Subcutaneous abdominal adipose tissue (tissue), 5 donors: ENCODE data around the gene PDE3A.
"Not testable (repeated sequence)": the region's sequence is repeated elsewhere in the genome, so short reads cannot be mapped to it uniquely, and the experiment has no call there.

Experiments
- H3K27ac ChIP-seq: one replicate; pipeline ENCODE4 v1.7.0; 2013; ENCODE audit warnings: low read depth, mild to moderate bottlenecking, inconsistent platforms, low read length, moderate library complexity
- H3K27me3 ChIP-seq, 5 donors: one replicate each; pipeline ENCODE4 v1.7.0; 2013; ENCODE audit warnings: low read length in 5 of 5, inconsistent platforms in 1 of 5; ENCODE audit not compliant: control insufficient read depth in 5 of 5, insufficient read depth in 4 of 5
- H3K36me3 ChIP-seq, 5 donors: one replicate each; pipeline ENCODE4 v1.7.0; 2013; ENCODE audit warnings: low read length in 5 of 5; ENCODE audit not compliant: control insufficient read depth in 5 of 5, insufficient read depth in 5 of 5
- H3K4me1 ChIP-seq, 5 donors: one replicate each; pipeline ENCODE4 v1.7.0; 2013; ENCODE audit warnings: low read length in 5 of 5, mild to moderate bottlenecking in 3 of 5, moderate library complexity in 1 of 5; ENCODE audit not compliant: control insufficient read depth in 5 of 5, insufficient read depth in 5 of 5
- H3K4me3 ChIP-seq, 5 donors: one replicate each; pipeline ENCODE4 v1.7.0; 2013; ENCODE audit warnings: low read length in 5 of 5, low read depth in 1 of 5
- H3K9ac ChIP-seq, 5 donors: one replicate each; pipeline ENCODE4 v1.7.0; 2013; ENCODE audit warnings: low read length in 5 of 5, mild to moderate bottlenecking in 4 of 5, moderate library complexity in 3 of 5
- H3K9me3 ChIP-seq, 5 donors: one replicate each; pipeline ENCODE4 v1.7.0; 2013; ENCODE audit warnings: low read length in 5 of 5; ENCODE audit not compliant: control insufficient read depth in 5 of 5
- donor health status: healthy.
- donor health status: healthy.
- donor health status: healthy.
- donor health status: healthy.
- donor health status: healthy.

The PDE3A gene

GRCh38 chr12:20548611-20549010 is 180.3 kb downstream of the PDE3A start:
- H3K9ac ChIP-seq = no peak overlapping the region
- no peak overlapping the region for H3K27ac ChIP-seq
- no peak overlapping the region for H3K4me3 ChIP-seq
- peaks cover 0 to 18% (median 3%) of the 10 kb centered on the region in 5 donors for H3K4me1 ChIP-seq
- no peaks in the 10 kb centered on the region for H3K36me3 ChIP-seq
- no peaks in the 10 kb centered on the region for H3K9me3 ChIP-seq
- H3K27me3 ChIP-seq = no peaks in the 10 kb centered on the region

- peaks cover 0 to 18% (median 3%) of the 10 kb centered on the region in 5 donors for H3K4me1 ChIP-seq
- H3K36me3 ChIP-seq = no peaks in the 10 kb centered on the region
- no peak overlapping the region for H3K9ac ChIP-seq
- H3K4me3 ChIP-seq = no peak overlapping the region
- H3K9me3 ChIP-seq = no peaks in the 10 kb centered on the region
- H3K27ac ChIP-seq = no peak overlapping the region
- no peaks in the 10 kb centered on the region for H3K27me3 ChIP-seq
Observed at GRCh38 chr12:20549108-20549719, 180.9 kb downstream of the PDE3A start.

GRCh38 chr12:20551742-20552442 is 183.6 kb downstream of the PDE3A start:
- peaks cover 0 to 18% (median 3%) of the 10 kb centered on the region in 5 donors for H3K4me1 ChIP-seq
- not testable (repeated sequence) for H3K27me3 ChIP-seq, H3K9me3 ChIP-seq, H3K4me3 ChIP-seq, H3K9ac ChIP-seq, H3K36me3 ChIP-seq, H3K27ac ChIP-seq

- not testable (repeated sequence) for H3K27ac ChIP-seq, H3K27me3 ChIP-seq, H3K9ac ChIP-seq, H3K4me3 ChIP-seq, H3K9me3 ChIP-seq, H3K36me3 ChIP-seq
- peaks cover 0 to 17% (median 3%) of the 10 kb centered on the region in 5 donors for H3K4me1 ChIP-seq
Observed at GRCh38 chr12:20552586-20552985, 184.2 kb downstream of the PDE3A start.

GRCh38 chr12:20555015-20555414 is 186.7 kb downstream of the PDE3A start:
- Histone ChIP-seq H3K36me3 (no peaks in the 10 kb centered on the region), H3K9me3 (no peaks in the 10 kb centered on the region), H3K9ac (no peak overlapping the region), H3K4me1 (peaks cover 0 to 2% (median 0%) of the 10 kb centered on the region in 5 donors), H3K4me3 (no peak overlapping the region), H3K27me3 (no peaks in the 10 kb centered on the region), H3K27ac (no peak overlapping the region)

- Histone ChIP-seq H3K9me3 (no peaks in the 10 kb centered on the region), H3K9ac (no peak overlapping the region), H3K4me1 (no peaks in the 10 kb centered on the region), H3K27me3 (no peaks in the 10 kb centered on the region), H3K27ac (no peak overlapping the region), H3K36me3 (no peaks in the 10 kb centered on the region), H3K4me3 (no peak overlapping the region)
Observed at GRCh38 chr12:20555771-20556170, 187.4 kb downstream of the PDE3A start.

- Histone ChIP-seq H3K9ac (no peak overlapping the region), H3K36me3 (no peaks in the 10 kb centered on the region), H3K27ac (no peak overlapping the region), H3K27me3 (no peaks in the 10 kb centered on the region), H3K9me3 (no peaks in the 10 kb centered on the region), H3K4me3 (no peak overlapping the region), H3K4me1 (peaks cover 0 to 7% (median 1%) of the 10 kb centered on the region in 5 donors)
Observed at GRCh38 chr12:20557096-20557495, 188.8 kb downstream of the PDE3A start.

- H3K4me1 ChIP-seq = peaks cover 0 to 7% (median 2%) of the 10 kb centered on the region in 5 donors
Observed at GRCh38 chr12:20560935-20561334, 192.6 kb downstream of the PDE3A start.

GRCh38 chr12:20561871-20562270 is 193.5 kb downstream of the PDE3A start:
- no peak overlapping the region for H3K27ac ChIP-seq
- H3K9me3 ChIP-seq = no peaks in the 10 kb centered on the region
- peak overlapping the region in 1 of 5 donors; percentile 16 for H3K4me3 ChIP-seq
- peak overlapping the region in 1 of 5 donors; percentile 35 for H3K9ac ChIP-seq
- H3K4me1 ChIP-seq = peaks cover 0 to 7% (median 2%) of the 10 kb centered on the region in 5 donors
- no peaks in the 10 kb centered on the region for H3K27me3 ChIP-seq
- no peaks in the 10 kb centered on the region for H3K36me3 ChIP-seq

More at GRCh38 chr12:20560935-20561334, 192.6 kb downstream of the PDE3A start:
- no peaks in the 10 kb centered on the region for H3K9me3 ChIP-seq
- H3K9ac ChIP-seq = no peak overlapping the region
- H3K36me3 ChIP-seq = no peaks in the 10 kb centered on the region
- H3K27me3 ChIP-seq = no peaks in the 10 kb centered on the region
- peak overlapping the region in 1 of 5 donors; percentile 14 for H3K4me3 ChIP-seq
- H3K27ac ChIP-seq = no peak overlapping the region

GRCh38 chr12:20567413-20567812 is 199.1 kb downstream of the PDE3A start:
- H3K36me3 ChIP-seq = no peaks in the 10 kb centered on the region
- no peaks in the 10 kb centered on the region for H3K4me1 ChIP-seq
- no peaks in the 10 kb centered on the region for H3K27me3 ChIP-seq
- H3K27ac ChIP-seq = no peak overlapping the region
- H3K4me3 ChIP-seq = no peak overlapping the region
- H3K9ac ChIP-seq = no peak overlapping the region
- H3K9me3 ChIP-seq = no peaks in the 10 kb centered on the region
